B cell (primary cell): ENCODE measurements around the gene IMPA2. TPM values are rescaled to one million over a fixed set of nuclear protein-coding genes. Genes with fewer than 3 reads are reported as not detected.

ENCODE experiments used
- ATAC-seq: fragments of 200-7000 bp; cut with Tn5 transposase; one replicate; pipeline ENCODE4 v1.10.0; 2021; ENCODE audit warnings: low read depth, mild to moderate bottlenecking, moderate number of reproducible peaks, moderate library complexity
- CTCF ChIA-PET: fragments of 350-600 bp; sonication (Branson Sonifier 250); formaldehyde crosslinking; loops from one replicate; lab custom pipeline; 2021; ENCODE audit warnings: antibody characterized with exemption, inconsistent platforms; lab: Charles Lee
- POLR2A ChIA-PET: fragments of 350-600 bp; sonication (Branson Sonifier 250); formaldehyde crosslinking; loops from one replicate; lab custom pipeline; 2021; ENCODE audit warnings: antibody characterized with exemption; lab: Charles Lee
- DNase-seq: peaks from one replicate; pipeline ENCODE4 v3.0.0; 2013
- H2AFZ ChIP-seq: 2 replicates; pipeline ENCODE4 v1.6.1; 2012; ENCODE audit warnings: mild to moderate bottlenecking, low read depth, low read length; ENCODE audit not compliant: insufficient read depth, poor library complexity, severe bottlenecking
- H3K27ac ChIP-seq, 2 donors: 1 replicate in 1 of 2; 2 replicates in 1 of 2; pipeline ENCODE4 v1.5.1; 2012 to 2013; ENCODE audit warnings: low read length in 2 of 2, mild to moderate bottlenecking in 2 of 2, moderate library complexity in 1 of 2
- H3K27me3 ChIP-seq, 4 experiments: fragments of 200-600 bp in 1 of 4; sonication (generic) in 1 of 4; replicated peaks in 1 of 4; 1 replicate in 2 of 4; 2 replicates in 2 of 4; pipeline versions ENCODE4 v1.6.1 to v1.7.0; 2013 to 2016; ENCODE audit warnings: low read length in 3 of 4, mild to moderate bottlenecking in 2 of 4, mixed read lengths in 1 of 4, moderate library complexity in 1 of 4; ENCODE audit not compliant: insufficient read depth in 4 of 4, control insufficient read depth in 3 of 4; ENCODE audit errors: control extremely low read depth in 1 of 4
- H3K36me3 ChIP-seq, 2 experiments: replicated peaks in 1 of 2; 1 replicate in 1 of 2; 2 replicates in 1 of 2; pipeline versions ENCODE4 v1.6.1 to v1.7.1; 2013; ENCODE audit warnings: low read length in 1 of 2; ENCODE audit not compliant: insufficient read depth in 2 of 2, control insufficient read depth in 1 of 2; ENCODE audit errors: control extremely low read depth in 1 of 2, extremely low read depth in 1 of 2
- H3K4me1 ChIP-seq, 2 donors: fragments of 200-600 bp in 1 of 2; sonication (generic) in 1 of 2; 1 replicate in 1 of 2; 2 replicates in 1 of 2; pipeline versions ENCODE4 v1.5.1 to v1.6.1; 2013 to 2017; ENCODE audit warnings: low read length in 2 of 2; ENCODE audit not compliant: control insufficient read depth in 2 of 2, insufficient read depth in 2 of 2
- H3K4me2 ChIP-seq: replicated peaks from 2 replicates; pipeline ENCODE3; 2012; ENCODE audit warnings: mild to moderate bottlenecking, low read depth, low read length; ENCODE audit not compliant: poor library complexity, severe bottlenecking
- H3K4me3 ChIP-seq, 5 experiments: fragments of 200-600 bp in 1 of 5; sonication (generic) in 1 of 5; 1 replicate in 3 of 5; 2 replicates in 2 of 5; pipeline versions ENCODE4 v1.5.1 to v1.7.0; 2011 to 2016; ENCODE audit warnings: low read length in 4 of 5, mild to moderate bottlenecking in 4 of 5, low read depth in 2 of 5, control low read depth in 1 of 5, moderate library complexity in 1 of 5; ENCODE audit not compliant: insufficient read depth in 1 of 5; ENCODE audit errors: control extremely low read depth in 1 of 5, extremely low read depth in 1 of 5
- H3K79me2 ChIP-seq: fragments of 200-600 bp; sonication (generic); one replicate; pipeline ENCODE4 v1.6.0; 2016; ENCODE audit warnings: low read length; ENCODE audit not compliant: control insufficient read depth, insufficient read depth
- H3K9ac ChIP-seq: fragments of 200-600 bp; sonication (generic); 2 replicates; pipeline ENCODE4 v1.6.1; 2017; ENCODE audit warnings: mild to moderate bottlenecking, low read length, moderate library complexity
- H3K9me3 ChIP-seq, 3 donors: one replicate each; pipeline versions ENCODE4 v1.6.1 to v1.7.1; 2013; ENCODE audit warnings: low read length in 2 of 3; ENCODE audit not compliant: control insufficient read depth in 2 of 3, insufficient read depth in 1 of 3; ENCODE audit errors: control extremely low read depth in 1 of 3
- H4K20me1 ChIP-seq: 2 replicates; pipeline ENCODE4 v1.6.0; 2012; ENCODE audit warnings: mild to moderate bottlenecking, low read length; ENCODE audit not compliant: insufficient read depth, control insufficient read depth, poor library complexity, severe bottlenecking
- H3K27ac Mint-ChIP-seq: one replicate; pipeline ENCODE4 v1.8.0; 2021; ENCODE audit warnings: mixed read lengths
- H3K27me3 Mint-ChIP-seq: one replicate; pipeline ENCODE4 v1.8.0; 2021; ENCODE audit warnings: mixed read lengths
- H3K4me1 Mint-ChIP-seq: one replicate; pipeline ENCODE4 v1.8.0; 2021; ENCODE audit warnings: mixed read lengths
- H3K4me3 Mint-ChIP-seq: one replicate; pipeline ENCODE4 v1.8.0; 2021; ENCODE audit warnings: mixed read lengths
- H3K9me3 Mint-ChIP-seq: one replicate; pipeline ENCODE4 v1.8.0; 2022; ENCODE audit warnings: mixed read lengths; ENCODE audit not compliant: insufficient read depth
- EZH2 ChIP-seq: IDR thresholded peaks from 2 replicates; pipeline ENCODE4 v1.6.1; 2012; ENCODE audit warnings: borderline replicate concordance, low read depth, mild to moderate bottlenecking, moderate library complexity, low read length; ENCODE audit not compliant: insufficient read depth, poor library complexity, severe bottlenecking
- WGBS: methylation state at CpG from one replicate; pipeline ENCODE4 v1.1.5; 2013; ENCODE audit warnings: missing lambda C conversion rate; ENCODE audit not compliant: insufficient coverage; 5-methylcytosine and 5-hydroxymethylcytosine counted together
- intact Hi-C: fragments of 100-400 bp; cut with micrococcal nuclease; formaldehyde crosslinking; loops from one replicate; pipeline ENCODE4 v1.10.0; 2022
- polyA plus RNA-seq: library from polyadenylated mRNA; depleted of rRNA; stranded (reverse); fragments of >200 nt; gene quantifications from 2 replicates; pipeline ENCODE4 v1.2.3, GENCODE V29; 2012
- total RNA-seq, 2 donors: library from RNA; stranded (reverse); fragments of 120-200 nt in 1 of 2; gene quantifications; 1 replicate in 1 of 2; 2 replicates in 1 of 2; pipeline versions ENCODE4 v1.2.3 to v1.2.4, GENCODE V29; 2013 to 2022
- TF ChIP-seq, protein P1 (sequence below): fragments of 200-600 bp; IDR thresholded peaks from one replicate; pipeline ENCODE4 v1.8.0; 2022; ENCODE audit warnings: antibody characterized with exemption, mild to moderate bottlenecking

IMPA2 gene
- total and polyA plus RNA-seq, 2 donors (not counting 1 experiment from before 2014, with no cell fraction given), result 8.0 to 11.7 TPM

- Mint-ChIP-seq H3K4me3 (no peak overlapping the region), H3K27me3 (no peaks in the 10 kb centered on the region), H3K27ac (no peak overlapping the region), H3K9me3 (no peaks in the 10 kb centered on the region), H3K4me1 (peaks cover 12% of the 10 kb centered on the region)
- H3K9ac ChIP-seq, result no peak overlapping the region
- H3K79me2 ChIP-seq, result no peaks in the 10 kb centered on the region
- TF ChIP-seq, protein P1, sequence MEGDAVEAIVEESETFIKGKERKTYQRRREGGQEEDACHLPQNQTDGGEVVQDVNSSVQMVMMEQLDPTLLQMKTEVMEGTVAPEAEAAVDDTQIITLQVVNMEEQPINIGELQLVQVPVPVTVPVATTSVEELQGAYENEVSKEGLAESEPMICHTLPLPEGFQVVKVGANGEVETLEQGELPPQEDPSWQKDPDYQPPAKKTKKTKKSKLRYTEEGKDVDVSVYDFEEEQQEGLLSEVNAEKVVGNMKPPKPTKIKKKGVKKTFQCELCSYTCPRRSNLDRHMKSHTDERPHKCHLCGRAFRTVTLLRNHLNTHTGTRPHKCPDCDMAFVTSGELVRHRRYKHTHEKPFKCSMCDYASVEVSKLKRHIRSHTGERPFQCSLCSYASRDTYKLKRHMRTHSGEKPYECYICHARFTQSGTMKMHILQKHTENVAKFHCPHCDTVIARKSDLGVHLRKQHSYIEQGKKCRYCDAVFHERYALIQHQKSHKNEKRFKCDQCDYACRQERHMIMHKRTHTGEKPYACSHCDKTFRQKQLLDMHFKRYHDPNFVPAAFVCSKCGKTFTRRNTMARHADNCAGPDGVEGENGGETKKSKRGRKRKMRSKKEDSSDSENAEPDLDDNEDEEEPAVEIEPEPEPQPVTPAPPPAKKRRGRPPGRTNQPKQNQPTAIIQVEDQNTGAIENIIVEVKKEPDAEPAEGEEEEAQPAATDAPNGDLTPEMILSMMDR, result no peak
- no peak for TF ChIP-seq EZH2
- H3K4me3 ChIP-seq, result no peak overlapping the region
- DNase-seq, result no peak
- ChIA-PET CTCF (interaction anchor here (1.0 to 10.9 kb wide), 7 partner anchors 12 to 338 kb away, joined by 3 to 390 read pairs (median 5); partner anchors contain the start of gene IMPA2), POLR2A (no interaction called here)
- no peak for ATAC-seq
- no peak overlapping the region for H2AFZ ChIP-seq
- H3K4me2 ChIP-seq, result no peak overlapping the region
- H3K9me3 ChIP-seq, result no peaks in the 10 kb centered on the region
- intact Hi-C loops, result no loop called here
- H3K27ac ChIP-seq, result no peak overlapping the region
- H4K20me1 ChIP-seq, result no peaks in the 10 kb centered on the region
- peaks cover 7 to 11% of the 10 kb centered on the region in 2 donors for H3K4me1 ChIP-seq
- WGBS, result 91% methylated on average over 11 of the region's 11 CpGs
- H3K27me3 ChIP-seq, result no peaks in the 10 kb centered on the region
- H3K36me3 ChIP-seq, result no peaks in the 10 kb centered on the region
Observed at GRCh38 chr18:11993264-11993916, 12.1 kb downstream of the IMPA2 start.

- TF ChIP-seq EZH2, result no peak
- TF ChIP-seq, protein P1, result no peak
- Mint-ChIP-seq H3K27ac (no peak overlapping the region), H3K9me3 (no peaks in the 10 kb centered on the region), H3K4me1 (peaks cover 12% of the 10 kb centered on the region), H3K4me3 (no peak overlapping the region), H3K27me3 (no peaks in the 10 kb centered on the region)
- Histone ChIP-seq H3K27ac (no peak overlapping the region), H2AFZ (no peak overlapping the region), H3K79me2 (no peaks in the 10 kb centered on the region), H3K4me1 (peaks cover 7 to 11% of the 10 kb centered on the region in 2 donors), H3K4me2 (no peak overlapping the region), H3K9me3 (no peaks in the 10 kb centered on the region), H3K27me3 (no peaks in the 10 kb centered on the region), H3K36me3 (no peaks in the 10 kb centered on the region), H4K20me1 (no peaks in the 10 kb centered on the region), H3K9ac (no peak overlapping the region), H3K4me3 (no peak overlapping the region)
- ATAC-seq (no peak), DNase-seq (no peak)
- WGBS, result no CpG with 5 or more reads among the region's 4 CpGs
- intact Hi-C loops, result no loop called here
- ChIA-PET CTCF (interaction anchor here (0.7 to 10.9 kb wide), 18 partner anchors 13 to 339 kb away, joined by 3 to 390 read pairs (median 7); partner anchors contain the start of gene IMPA2), POLR2A (no interaction called here)
Observed at GRCh38 chr18:11994336-11994702, 13.0 kb downstream of the IMPA2 start.
